Stimulated activated CD4-positive, alpha-beta T cell treated with anti-CD3 and anti-CD28 coated beads, Interleukin-15, amount 100 ng/mL, for 1 hour (primary cell): ENCODE data around the gene ADAMTS14.
"Not testable (repeated sequence)": the region's sequence is repeated elsewhere in the genome, so short reads cannot be mapped to it uniquely, and the experiment has no call there.

ENCODE experiments used
- DNase-seq, 2 donors: peaks; one replicate each; pipeline ENCODE4 v3.0.0-alpha.2; 2020; ENCODE audit warnings: low read depth in 1 of 2, low spot score in 1 of 2

Gene ADAMTS14

GRCh38 chr10:70769121-70769520 is 96.8 kb downstream of the ADAMTS14 start:
- no peak for DNase-seq

- no peak for DNase-seq
Observed at GRCh38 chr10:70770001-70770400, 97.7 kb downstream of the ADAMTS14 start.

GRCh38 chr10:70770516-70770915 is 98.2 kb downstream of the ADAMTS14 start:
- not testable (repeated sequence) for DNase-seq

- DNase-seq = no peak
Observed at GRCh38 chr10:70771311-70772194, 99.2 kb downstream of the ADAMTS14 start.

- DNase-seq = no peak
Observed at GRCh38 chr10:70772627-70773026, 100.3 kb downstream of the ADAMTS14 start.

GRCh38 chr10:70773461-70773860 is 101.2 kb downstream of the ADAMTS14 start:
- DNase-seq = no peak

- DNase-seq = no peak
Observed at GRCh38 chr10:70773965-70774809, 101.9 kb downstream of the ADAMTS14 start.

GRCh38 chr10:70774810-70775678 is 102.7 kb downstream of the ADAMTS14 start:
- DNase-seq = no peak

GRCh38 chr10:70775679-70776454 is 103.6 kb downstream of the ADAMTS14 start:
- no peak for DNase-seq

- DNase-seq = no peak
Observed at GRCh38 chr10:70776455-70777005, 104.2 kb downstream of the ADAMTS14 start.

GRCh38 chr10:70777063-70777875 is 105.0 kb downstream of the ADAMTS14 start:
- DNase-seq = no peak

- DNase-seq = no peak
Observed at GRCh38 chr10:70778267-70778924, 106.1 kb downstream of the ADAMTS14 start.

- DNase-seq = no peak
Observed at GRCh38 chr10:70779088-70779487, 106.8 kb downstream of the ADAMTS14 start.

GRCh38 chr10:70779511-70780369 is 107.4 kb downstream of the ADAMTS14 start:
- DNase-seq = no peak

GRCh38 chr10:70780370-70780760 is 108.1 kb downstream of the ADAMTS14 start:
- no peak for DNase-seq

GRCh38 chr10:70780772-70781171 is 108.5 kb downstream of the ADAMTS14 start:
- DNase-seq = no peak

GRCh38 chr10:70781461-70782051 is 109.2 kb downstream of the ADAMTS14 start:
- DNase-seq = no peak
